ENCODE measurements around the gene UIMC1.
"Not testable (repeated sequence)": the region's sequence is repeated elsewhere in the genome, so short reads cannot be mapped to it uniquely, and the experiment has no call there.

The UIMC1 gene

GRCh38 chr5:176875783-176876505, 130.6 kb downstream of the UIMC1 start:
- Histone ChIP-seq H3K4me1 (ENCODE audit: control insufficient read depth, insufficient read depth, low read length) (no peaks in the 10 kb centered on the region), H3K27me3 (ENCODE audit: control insufficient read depth, insufficient read depth, low read length) (peaks cover 15% of the 10 kb centered on the region), H3K27ac (ENCODE audit: low read depth, low read length) (no peak overlapping the region), H3K9ac (ENCODE audit: low read length) (no peak overlapping the region), H3K4me3 (ENCODE audit: low read length) (no peak overlapping the region), H3K36me3 (ENCODE audit: control insufficient read depth, insufficient read depth, low read length) (no peaks in the 10 kb centered on the region)

GRCh38 chr5:176875014-176875550, 131.5 kb downstream of the UIMC1 start:
- Histone ChIP-seq H3K27me3 (ENCODE audit: control insufficient read depth, insufficient read depth, low read length) (peaks cover 15% of the 10 kb centered on the region), H3K27ac (ENCODE audit: low read depth, low read length) (no peak overlapping the region), H3K4me3 (ENCODE audit: low read length) (no peak overlapping the region), H3K36me3 (ENCODE audit: control insufficient read depth, insufficient read depth, low read length) (no peaks in the 10 kb centered on the region), H3K9ac (ENCODE audit: low read length) (no peak overlapping the region), H3K4me1 (ENCODE audit: control insufficient read depth, insufficient read depth, low read length) (no peaks in the 10 kb centered on the region)

- Histone ChIP-seq H3K4me1 (ENCODE audit: control insufficient read depth, insufficient read depth, low read length) (no peaks in the 10 kb centered on the region), H3K27ac (ENCODE audit: low read depth, low read length) (no peak overlapping the region), H3K4me3 (ENCODE audit: low read length) (no peak overlapping the region), H3K9ac (ENCODE audit: low read length) (no peak overlapping the region), H3K27me3 (ENCODE audit: control insufficient read depth, insufficient read depth, low read length) (peaks cover 15% of the 10 kb centered on the region), H3K36me3 (ENCODE audit: control insufficient read depth, insufficient read depth, low read length) (no peaks in the 10 kb centered on the region)
Measured at GRCh38 chr5:176874198-176874780, 132.3 kb downstream of the UIMC1 start.

DNA sequence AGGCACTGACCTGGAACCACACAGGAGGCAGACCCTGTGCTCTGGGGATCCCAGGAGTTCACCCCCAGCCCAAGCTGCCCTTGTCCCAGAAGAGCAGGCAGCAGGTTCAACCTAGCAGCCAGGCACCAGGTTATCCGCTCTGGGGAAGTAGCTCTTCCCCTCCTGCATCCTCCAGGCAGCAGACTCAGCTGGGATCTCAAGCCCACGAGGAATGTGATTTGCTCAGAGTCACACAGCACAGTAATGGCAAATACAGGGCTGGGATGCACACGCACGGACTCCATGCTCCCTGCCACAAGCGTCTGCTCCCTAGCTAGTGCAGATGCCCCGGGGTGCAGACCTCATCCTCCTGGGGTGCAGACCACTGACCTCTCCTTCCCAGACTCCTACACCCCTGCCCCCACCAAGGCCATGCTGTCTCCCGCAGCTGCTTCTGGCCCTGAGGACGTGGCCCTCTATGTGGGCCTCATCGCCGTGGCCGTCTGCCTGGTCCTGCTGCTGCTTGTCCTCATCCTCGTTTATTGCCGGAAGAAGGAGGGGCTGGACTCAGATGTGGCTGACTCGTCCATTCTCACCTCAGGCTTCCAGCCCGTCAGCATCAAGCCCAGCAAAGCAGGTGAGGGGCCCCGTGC, 132.9 kb downstream of the UIMC1 start:
- Histone ChIP-seq H3K4me1 (ENCODE audit: control insufficient read depth, insufficient read depth, low read length) (no peaks in the 10 kb centered on the region), H3K9ac (ENCODE audit: low read length) (no peak overlapping the region), H3K4me3 (ENCODE audit: low read length) (no peak overlapping the region), H3K27ac (ENCODE audit: low read depth, low read length) (no peak overlapping the region), H3K27me3 (ENCODE audit: control insufficient read depth, insufficient read depth, low read length) (peaks cover 15% of the 10 kb centered on the region), H3K36me3 (ENCODE audit: control insufficient read depth, insufficient read depth, low read length) (no peaks in the 10 kb centered on the region)

DNA sequence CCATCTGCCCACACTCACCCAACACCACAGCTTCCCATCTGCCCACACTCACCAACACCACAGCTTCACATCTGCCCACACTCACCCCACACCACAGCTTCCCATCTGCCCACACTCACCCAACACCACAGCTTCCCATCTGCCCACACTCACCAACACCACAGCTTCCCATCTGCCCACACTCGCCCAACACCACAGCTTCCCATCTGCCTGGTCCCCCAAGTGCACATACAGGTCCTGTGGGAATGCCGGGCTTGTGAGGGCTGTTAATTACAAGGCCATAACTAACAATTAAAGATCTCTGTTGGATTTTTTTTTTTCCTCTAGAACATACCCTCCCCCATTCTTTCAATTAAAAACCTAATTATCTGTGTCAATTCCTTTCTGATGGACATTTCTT, 133.6 kb downstream of the UIMC1 start:
- H3K27me3 ChIP-seq (ENCODE audit: control insufficient read depth, insufficient read depth, low read length) = peaks cover 15% of the 10 kb centered on the region
- H3K27ac ChIP-seq (ENCODE audit: low read depth, low read length) = not testable (repeated sequence)

GRCh38 chr5:176872586-176872985, 134.0 kb downstream of the UIMC1 start:
- not testable (repeated sequence) for H3K4me1 ChIP-seq (ENCODE audit: control insufficient read depth, insufficient read depth, low read length); H3K9ac ChIP-seq (ENCODE audit: low read length); H3K4me3 ChIP-seq (ENCODE audit: low read length); H3K27ac ChIP-seq (ENCODE audit: low read depth, low read length); H3K36me3 ChIP-seq (ENCODE audit: control insufficient read depth, insufficient read depth, low read length)
- peaks cover 15% of the 10 kb centered on the region for H3K27me3 ChIP-seq (ENCODE audit: control insufficient read depth, insufficient read depth, low read length)

More for the DNA sequence above, 133.6 kb downstream of the UIMC1 start:
- not testable (repeated sequence) for H3K9ac ChIP-seq (ENCODE audit: low read length); H3K4me3 ChIP-seq (ENCODE audit: low read length); H3K36me3 ChIP-seq (ENCODE audit: control insufficient read depth, insufficient read depth, low read length); H3K4me1 ChIP-seq (ENCODE audit: control insufficient read depth, insufficient read depth, low read length)

DNA sequence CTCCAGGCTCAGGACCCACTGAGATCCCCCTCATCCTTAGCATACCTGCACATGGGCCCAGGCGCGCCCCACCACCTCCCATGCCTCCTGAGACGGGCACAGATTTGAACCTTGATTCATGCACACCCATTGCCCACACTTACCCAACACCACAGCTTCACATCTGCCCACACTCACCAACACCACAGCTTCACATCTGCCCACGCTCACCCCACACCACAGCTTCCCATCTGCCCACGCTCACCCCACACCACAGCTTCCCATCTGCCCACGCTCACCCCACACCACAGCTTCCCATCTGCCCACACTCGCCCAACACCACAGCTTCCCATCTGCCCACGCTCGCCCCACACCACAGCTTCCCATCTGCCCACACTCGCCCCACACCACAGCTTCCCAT, 135.9 kb downstream of the UIMC1 start:
- not testable (repeated sequence) for H3K36me3 ChIP-seq (ENCODE audit: control insufficient read depth, insufficient read depth, low read length); H3K4me1 ChIP-seq (ENCODE audit: control insufficient read depth, insufficient read depth, low read length); H3K9ac ChIP-seq (ENCODE audit: low read length); H3K27ac ChIP-seq (ENCODE audit: low read depth, low read length); H3K4me3 ChIP-seq (ENCODE audit: low read length); H3K27me3 ChIP-seq (ENCODE audit: control insufficient read depth, insufficient read depth, low read length)

- Histone ChIP-seq H3K9ac (ENCODE audit: low read length) (no peak overlapping the region), H3K36me3 (ENCODE audit: control insufficient read depth, insufficient read depth, low read length) (no peaks in the 10 kb centered on the region), H3K4me3 (ENCODE audit: low read length) (no peak overlapping the region), H3K4me1 (ENCODE audit: control insufficient read depth, insufficient read depth, low read length) (no peaks in the 10 kb centered on the region), H3K27ac (ENCODE audit: low read depth, low read length) (no peak overlapping the region), H3K27me3 (ENCODE audit: control insufficient read depth, insufficient read depth, low read length) (peaks cover 2% of the 10 kb centered on the region)
Measured at GRCh38 chr5:176870110-176870591, 136.4 kb downstream of the UIMC1 start.

GRCh38 chr5:176869501-176870109, 137.0 kb downstream of the UIMC1 start:
- Histone ChIP-seq H3K4me1 (ENCODE audit: control insufficient read depth, insufficient read depth, low read length) (no peaks in the 10 kb centered on the region), H3K27ac (ENCODE audit: low read depth, low read length) (no peak overlapping the region), H3K27me3 (ENCODE audit: control insufficient read depth, insufficient read depth, low read length) (peaks cover under 1% of the 10 kb centered on the region), H3K36me3 (ENCODE audit: control insufficient read depth, insufficient read depth, low read length) (no peaks in the 10 kb centered on the region), H3K9ac (ENCODE audit: low read length) (no peak overlapping the region), H3K4me3 (ENCODE audit: low read length) (no peak overlapping the region)

DNA sequence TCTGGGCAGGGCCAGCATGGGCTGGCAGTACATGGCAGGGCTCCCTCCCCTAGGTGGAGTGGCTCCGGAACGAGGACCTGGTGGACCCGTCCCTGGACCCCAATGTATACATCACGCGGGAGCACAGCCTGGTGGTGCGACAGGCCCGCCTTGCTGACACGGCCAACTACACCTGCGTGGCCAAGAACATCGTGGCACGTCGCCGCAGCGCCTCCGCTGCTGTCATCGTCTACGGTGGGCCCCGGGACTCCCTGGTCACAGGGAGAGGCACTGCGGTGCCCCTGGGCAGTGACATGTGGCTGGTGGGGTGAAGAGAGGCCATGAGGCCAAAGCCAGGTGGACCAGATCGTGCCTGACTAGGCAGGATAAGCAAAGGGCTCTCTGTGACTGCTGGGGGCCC, 137.8 kb downstream of the UIMC1 start:
- Histone ChIP-seq H3K27ac (ENCODE audit: low read depth, low read length) (no peak overlapping the region), H3K4me1 (ENCODE audit: control insufficient read depth, insufficient read depth, low read length) (no peaks in the 10 kb centered on the region), H3K4me3 (ENCODE audit: low read length) (no peak overlapping the region), H3K9ac (ENCODE audit: low read length) (no peak overlapping the region), H3K27me3 (ENCODE audit: control insufficient read depth, insufficient read depth, low read length) (peaks cover 3% of the 10 kb centered on the region), H3K36me3 (ENCODE audit: control insufficient read depth, insufficient read depth, low read length) (no peaks in the 10 kb centered on the region)

DNA sequence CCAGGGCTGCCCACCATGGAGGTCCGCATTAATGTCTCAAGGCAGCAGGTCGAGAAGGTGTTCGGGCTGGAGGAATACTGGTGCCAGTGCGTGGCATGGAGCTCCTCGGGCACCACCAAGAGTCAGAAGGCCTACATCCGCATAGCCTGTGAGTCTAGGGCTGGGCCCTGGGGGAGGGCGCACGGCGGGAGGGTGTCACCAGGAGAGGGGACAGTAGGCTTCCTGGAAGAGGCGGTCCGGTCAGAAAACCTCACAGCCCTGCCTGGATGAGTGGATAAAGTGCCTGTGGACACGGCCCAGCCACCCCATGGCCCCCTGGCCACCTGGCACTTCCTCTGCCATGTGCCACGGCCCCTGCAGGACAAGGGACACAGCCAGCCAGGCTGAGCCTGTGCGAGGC, 138.5 kb downstream of the UIMC1 start:
- no peak overlapping the region for H3K4me3 ChIP-seq (ENCODE audit: low read length)
- no peaks in the 10 kb centered on the region for H3K4me1 ChIP-seq (ENCODE audit: control insufficient read depth, insufficient read depth, low read length)
- no peak overlapping the region for H3K27ac ChIP-seq (ENCODE audit: low read depth, low read length)
- no peak overlapping the region for H3K9ac ChIP-seq (ENCODE audit: low read length)
- H3K27me3 ChIP-seq (ENCODE audit: control insufficient read depth, insufficient read depth, low read length) = peaks cover 6% of the 10 kb centered on the region
- no peaks in the 10 kb centered on the region for H3K36me3 ChIP-seq (ENCODE audit: control insufficient read depth, insufficient read depth, low read length)

- no peaks in the 10 kb centered on the region for H3K4me1 ChIP-seq (ENCODE audit: control insufficient read depth, insufficient read depth, low read length)
- H3K9ac ChIP-seq (ENCODE audit: low read length) = no peak overlapping the region
- H3K36me3 ChIP-seq (ENCODE audit: control insufficient read depth, insufficient read depth, low read length) = no peaks in the 10 kb centered on the region
- H3K27ac ChIP-seq (ENCODE audit: low read depth, low read length) = no peak overlapping the region
- peaks cover 10% of the 10 kb centered on the region for H3K27me3 ChIP-seq (ENCODE audit: control insufficient read depth, insufficient read depth, low read length)
- H3K4me3 ChIP-seq (ENCODE audit: low read length) = no peak overlapping the region
Measured at GRCh38 chr5:176866707-176867310, 139.8 kb downstream of the UIMC1 start.
